T-helper 2 cell treated with Interferon-gamma antibody and Interleukin-4, amounts not matched to agents 5 μg/mL and 100 μg/mL, for 36 hours (primary cell): Measurements from ENCODE around the gene IL17RE.

Source experiments
- DNase-seq: peaks from one replicate; pipeline ENCODE4 v3.0.0; 2021; ENCODE audit warnings: low spot score
- H3K27ac Mint-ChIP-seq: one replicate; pipeline ENCODE4 v1.8.0; 2021; ENCODE audit warnings: mild to moderate bottlenecking, mixed read lengths
- H3K27me3 Mint-ChIP-seq: one replicate; pipeline ENCODE4 v1.8.0; 2021; ENCODE audit warnings: low read depth, mixed read lengths
- H3K36me3 Mint-ChIP-seq: one replicate; pipeline ENCODE4 v1.8.0; 2021; ENCODE audit warnings: low read depth, mixed read lengths
- H3K4me1 Mint-ChIP-seq: one replicate; pipeline ENCODE4 v1.8.0; 2021; ENCODE audit warnings: low read depth, mixed read lengths
- H3K4me3 Mint-ChIP-seq: one replicate; pipeline ENCODE4 v1.8.0; 2022; ENCODE audit warnings: mild to moderate bottlenecking, moderate library complexity, mixed read lengths
- H3K9me3 Mint-ChIP-seq: one replicate; pipeline ENCODE4 v1.8.0; 2021; ENCODE audit warnings: mixed read lengths

IL17RE gene

GRCh38 chr3:9942164-9942563 is 39.5 kb downstream of the IL17RE start:
- Mint-ChIP-seq H3K4me3 (no peak overlapping the region), H3K27me3 (no peaks in the 10 kb centered on the region), H3K36me3 (peaks cover 9% of the 10 kb centered on the region)

GRCh38 chr3:9942934-9943690 is 40.5 kb downstream of the IL17RE start:
- Mint-ChIP-seq H3K27me3 (no peaks in the 10 kb centered on the region), H3K36me3 (peaks cover 7% of the 10 kb centered on the region), H3K4me1 (peaks cover 2% of the 10 kb centered on the region), H3K27ac (no peak overlapping the region), H3K4me3 (no peak overlapping the region), H3K9me3 (no peaks in the 10 kb centered on the region)
- DNase-seq = no peak

More at GRCh38 chr3:9942164-9942563, 39.5 kb downstream of the IL17RE start:
- H3K27ac Mint-ChIP-seq = peak overlapping the region; percentile 62
- no peaks in the 10 kb centered on the region for H3K9me3 Mint-ChIP-seq
- no peak for DNase-seq
- peaks cover 2% of the 10 kb centered on the region for H3K4me1 Mint-ChIP-seq

- no peak for DNase-seq
- Mint-ChIP-seq H3K4me1 (peaks cover 2% of the 10 kb centered on the region), H3K27me3 (no peaks in the 10 kb centered on the region), H3K9me3 (no peaks in the 10 kb centered on the region), H3K27ac (no peak overlapping the region), H3K36me3 (peaks cover 7% of the 10 kb centered on the region), H3K4me3 (no peak overlapping the region)
Measured at GRCh38 chr3:9944271-9944670, 41.6 kb downstream of the IL17RE start.

- Mint-ChIP-seq H3K4me1 (peaks cover 2% of the 10 kb centered on the region), H3K9me3 (no peaks in the 10 kb centered on the region), H3K27ac (no peak overlapping the region), H3K27me3 (no peaks in the 10 kb centered on the region), H3K36me3 (peaks cover 7% of the 10 kb centered on the region), H3K4me3 (peak overlapping the region; percentile 52)
- DNase-seq = no peak
Measured at GRCh38 chr3:9945358-9945757, 42.7 kb downstream of the IL17RE start.

GRCh38 chr3:9946112-9947024 is 43.7 kb downstream of the IL17RE start:
- no peaks in the 10 kb centered on the region for H3K27me3 Mint-ChIP-seq

GRCh38 chr3:9947025-9947995 is 44.7 kb downstream of the IL17RE start:
- H3K27me3 Mint-ChIP-seq = no peaks in the 10 kb centered on the region
- H3K4me3 Mint-ChIP-seq = no peak overlapping the region
- H3K27ac Mint-ChIP-seq = no peak overlapping the region
- peaks cover 5% of the 10 kb centered on the region for H3K36me3 Mint-ChIP-seq
- H3K4me1 Mint-ChIP-seq = peaks cover 11% of the 10 kb centered on the region
- no peaks in the 10 kb centered on the region for H3K9me3 Mint-ChIP-seq
- DNase-seq = no peak

More at GRCh38 chr3:9946112-9947024, 43.7 kb downstream of the IL17RE start:
- H3K36me3 Mint-ChIP-seq = peaks cover 5% of the 10 kb centered on the region
- peak; percentile 91 for DNase-seq
- H3K4me3 Mint-ChIP-seq = peak overlapping the region; percentile 87
- H3K4me1 Mint-ChIP-seq = peaks cover 8% of the 10 kb centered on the region
- peak overlapping the region; percentile 85 for H3K27ac Mint-ChIP-seq
- H3K9me3 Mint-ChIP-seq = no peaks in the 10 kb centered on the region

- Mint-ChIP-seq H3K9me3 (no peaks in the 10 kb centered on the region), H3K27ac (no peak overlapping the region), H3K27me3 (no peaks in the 10 kb centered on the region), H3K36me3 (peaks cover 5% of the 10 kb centered on the region), H3K4me3 (no peak overlapping the region), H3K4me1 (peaks cover 15% of the 10 kb centered on the region)
- no peak for DNase-seq
Measured at GRCh38 chr3:9948586-9948985, 45.9 kb downstream of the IL17RE start.

- peaks cover 5% of the 10 kb centered on the region for H3K36me3 Mint-ChIP-seq
- no peaks in the 10 kb centered on the region for H3K27me3 Mint-ChIP-seq
- H3K4me3 Mint-ChIP-seq = no peak overlapping the region
- H3K27ac Mint-ChIP-seq = no peak overlapping the region
- peaks cover 15% of the 10 kb centered on the region for H3K4me1 Mint-ChIP-seq
- no peak for DNase-seq
- H3K9me3 Mint-ChIP-seq = no peaks in the 10 kb centered on the region
Measured at GRCh38 chr3:9949115-9949514, 46.5 kb downstream of the IL17RE start.

GRCh38 chr3:9949626-9950025 is 47.0 kb downstream of the IL17RE start:
- Mint-ChIP-seq H3K4me1 (peaks cover 15% of the 10 kb centered on the region), H3K27me3 (no peaks in the 10 kb centered on the region), H3K27ac (no peak overlapping the region), H3K36me3 (peaks cover 5% of the 10 kb centered on the region), H3K9me3 (no peaks in the 10 kb centered on the region), H3K4me3 (no peak overlapping the region)
- no peak for DNase-seq

GRCh38 chr3:9951126-9951525 is 48.5 kb downstream of the IL17RE start:
- Mint-ChIP-seq H3K9me3 (no peaks in the 10 kb centered on the region), H3K27me3 (no peaks in the 10 kb centered on the region), H3K4me3 (peak overlapping the region; percentile 87), H3K27ac (no peak overlapping the region), H3K4me1 (peaks cover 15% of the 10 kb centered on the region), H3K36me3 (peaks cover 2% of the 10 kb centered on the region)
- DNase-seq = no peak

- Mint-ChIP-seq H3K9me3 (no peaks in the 10 kb centered on the region), H3K4me3 (peak overlapping the region; percentile 87), H3K27me3 (no peaks in the 10 kb centered on the region), H3K36me3 (no peaks in the 10 kb centered on the region), H3K4me1 (peaks cover 14% of the 10 kb centered on the region), H3K27ac (peak overlapping the region; percentile 50)
- no peak for DNase-seq
Measured at GRCh38 chr3:9951598-9951961, 48.9 kb downstream of the IL17RE start.

- no peaks in the 10 kb centered on the region for H3K9me3 Mint-ChIP-seq
- DNase-seq = peak; percentile 52
- H3K4me3 Mint-ChIP-seq = peak within 1 kb of the TSS; percentile 87
- no peaks in the 10 kb centered on the region for H3K36me3 Mint-ChIP-seq
- peak within 1 kb of the TSS; percentile 50 for H3K27ac Mint-ChIP-seq
- no peaks in the 10 kb centered on the region for H3K27me3 Mint-ChIP-seq
- peaks cover 14% of the 10 kb centered on the region for H3K4me1 Mint-ChIP-seq
Measured at GRCh38 chr3:9951962-9952805, 49.5 kb downstream of the IL17RE start, which contains the start of gene PRRT3. Gene PRRT3, minus strand, starts transcription at chr3:9952408. Its CDS starts 2,293 bp downstream, at chr3:9950115.
